Right lobe of liver (tissue), 6 donors: ENCODE data around the gene G3BP1. TPM values are rescaled to one million over a fixed set of nuclear protein-coding genes. Genes with fewer than 3 reads are reported as not detected.
A peak's percentile ranks its signal among the peaks of the same experiment; 100 is the strongest.

Source experiments
- ATAC-seq, 4 donors: fragments of 200-7000 bp; cut with Tn5 transposase; one replicate each; pipeline ENCODE4 v1.9.1; 2020; ENCODE audit warnings: mild to moderate bottlenecking in 4 of 4, moderate library complexity in 4 of 4
- DNase-seq, 3 donors: peaks; one replicate each; pipeline ENCODE4 v3.0.0-alpha.2; 2020
- H3K27ac ChIP-seq, 3 donors: fragments of 200-600 bp; one replicate each; pipeline ENCODE4 v1.8.0; 2022
- H3K27me3 ChIP-seq, 2 donors: fragments of 200-600 bp; one replicate each; pipeline ENCODE4 v1.8.0; 2022
- H3K36me3 ChIP-seq, 4 donors: fragments of 200-600 bp; sonication (generic) in 1 of 4; one replicate each; pipeline versions ENCODE4 v1.5.1 to v1.8.0; 2017 to 2022; ENCODE audit warnings: control low read depth in 1 of 4
- H3K4me1 ChIP-seq, 4 donors: fragments of 200-600 bp; sonication (generic) in 1 of 4; one replicate each; pipeline versions ENCODE4 v1.5.1 to v1.8.0; 2017 to 2022; ENCODE audit warnings: control low read depth in 1 of 4
- H3K4me3 ChIP-seq, 3 donors: fragments of 200-600 bp; one replicate each; pipeline ENCODE4 v1.8.0; 2022
- H3K9me3 ChIP-seq, 4 donors: fragments of 200-600 bp; sonication (generic) in 1 of 4; one replicate each; pipeline versions ENCODE4 v1.5.1 to v1.8.0; 2017 to 2022; ENCODE audit warnings: control low read depth in 1 of 4
- CTCF ChIP-seq, 4 donors: fragments of 200-600 bp in 3 of 4; fragments of 450-650 bp in 1 of 4; IDR thresholded peaks; one replicate each; pipeline versions ENCODE4 v1.5.1 to v1.8.0; 2016 to 2022; ENCODE audit warnings: antibody characterized with exemption in 4 of 4, mild to moderate bottlenecking in 2 of 4
- POLR2A ChIP-seq: fragments of 450-650 bp; IDR thresholded peaks from one replicate; pipeline ENCODE4 v1.6.1; 2017; ENCODE audit warnings: antibody characterized with exemption, mild to moderate bottlenecking
- WGBS: methylation state at CpG from one replicate; pipeline ENCODE4 v1.1.6; 2018; ENCODE audit warnings: low coverage, low lambda C conversion rate; ENCODE audit not compliant: insufficient coverage; ENCODE audit errors: missing lambda C conversion rate; 5-methylcytosine and 5-hydroxymethylcytosine counted together
- intact Hi-C, 2 donors: fragments of 100-400 bp; cut with DNase I; formaldehyde crosslinking; loops; one replicate each; pipeline versions ENCODE4 v1.11.2 to v1.14.1; 2022
- total RNA-seq, 6 experiments: library from RNA; depleted of rRNA in 2 of 6; stranded (reverse); fragments of >200 nt in 2 of 6; fragmentation: NEBNext Ultra II Directional in 3 of 6; extraction: Animal tissue kit (Norgen Biotek cat#: 25700) in 3 of 6; gene quantifications; one replicate each; pipeline versions ENCODE4 v1.1.0 to v1.2.4, GENCODE V29; 2016 to 2023
- donor health status: DM: no; HTN: yes; CAD: no.
- donor health status: DM: no; HTN: no; CAD: no.
- donor health status: DM: no; HTN: no; CAD: no.
- donor health status: DM: no; HTN: yes; CAD: no.
- donor health status: DM: no; HTN: yes; CAD: no.

G3BP1 gene
- total RNA-seq, 6 experiments from 2014 or later = 63.9 to 107 (median 94.5) TPM

GRCh38 chr5:151772846-151773561 is 1.2 kb downstream of the G3BP1 start:
- Histone ChIP-seq H3K4me3 (peak overlapping the region; percentile 73 to 78 (median 73)), H3K27ac (peak overlapping the region; percentile 71 to 88 (median 87)), H3K36me3 (no peaks in the 10 kb centered on the region), H3K4me1 (peaks cover 0 to 46% (median 8%) of the 10 kb centered on the region in 4 donors), H3K27me3 (no peaks in the 10 kb centered on the region), H3K9me3 (no peaks in the 10 kb centered on the region)
- DNase-seq = no peak
- WGBS = under 1% methylated on average over 18 of the region's 18 CpGs
- intact Hi-C loops = no loop called here
- peak in 1 of 4 donors; percentile 3 for ATAC-seq
- TF ChIP-seq CTCF (IDR thresholded peaks at IDR 0.05) (no peak), POLR2A (no peak)

- intact Hi-C loops = no loop called here
- no peaks in the 10 kb centered on the region for H3K27me3 ChIP-seq
- no peak for ATAC-seq
- H3K9me3 ChIP-seq = no peaks in the 10 kb centered on the region
- DNase-seq = no peak
- peaks cover 0 to 49% (median 8%) of the 10 kb centered on the region in 4 donors for H3K4me1 ChIP-seq
- TF ChIP-seq POLR2A (no peak), CTCF (IDR thresholded peaks at IDR 0.05) (no peak)
- 0% methylated on average over 3 of the region's 3 CpGs for WGBS
- H3K36me3 ChIP-seq = no peaks in the 10 kb centered on the region
- H3K4me3 ChIP-seq = peak overlapping the region; percentile 4 to 78 (median 73)
- H3K27ac ChIP-seq = peak overlapping the region in 2 of 3 donors; percentile 71 to 88
These were observed 2.2 kb downstream of the G3BP1 start for GRCh38 chr5:151773951-151774350.

GRCh38 chr5:151775025-151775606 is 3.4 kb downstream of the G3BP1 start:
- H3K4me1 ChIP-seq = peaks cover 0 to 59% (median 8%) of the 10 kb centered on the region in 4 donors
- no peaks in the 10 kb centered on the region for H3K36me3 ChIP-seq
- no peaks in the 10 kb centered on the region for H3K9me3 ChIP-seq
- no peak for TF ChIP-seq CTCF (IDR thresholded peaks at IDR 0.05)
- no peak for TF ChIP-seq POLR2A
- no peaks in the 10 kb centered on the region for H3K27me3 ChIP-seq
- DNase-seq (no peak), ATAC-seq (no peak)
- intact Hi-C loops = no loop called here
- whole genome bisulfite sequencing = 33% methylated on average over 3 of the region's 3 CpGs
- no peak overlapping the region for H3K27ac ChIP-seq
- no peak overlapping the region for H3K4me3 ChIP-seq

- 88% methylated on average over 3 of the region's 3 CpGs for WGBS
- intact Hi-C loops = no loop called here
- DNase-seq (no peak), ATAC-seq (no peak)
- Histone ChIP-seq H3K9me3 (no peaks in the 10 kb centered on the region), H3K27ac (no peak overlapping the region), H3K4me3 (no peak overlapping the region), H3K27me3 (no peaks in the 10 kb centered on the region), H3K36me3 (no peaks in the 10 kb centered on the region), H3K4me1 (peaks cover 0 to 54% (median 13%) of the 10 kb centered on the region in 4 donors)
- no peak for TF ChIP-seq POLR2A
- TF ChIP-seq CTCF (IDR thresholded peaks at IDR 0.05) = no peak
These were observed 7.9 kb downstream of the G3BP1 start for GRCh38 chr5:151779531-151780125.
